Mesenchymal stem cell (in vitro differentiated cells and primary cell): ENCODE measurements around the gene DHODH.

Experiments used
- DNase-seq: peaks from one replicate; pipeline ENCODE4 v3.0.0-alpha.2; 2013
- H2AFZ ChIP-seq: one replicate; pipeline ENCODE4 v1.6.1; 2013; ENCODE audit warnings: low read depth, mild to moderate bottlenecking, control low read depth, inconsistent platforms, low read length, moderate library complexity
- H2AK5ac ChIP-seq: 2 replicates; pipeline ENCODE4 v1.6.1; 2013; ENCODE audit warnings: low read length, moderate library complexity, mild to moderate bottlenecking, inconsistent platforms; ENCODE audit not compliant: severe bottlenecking
- H2BK120ac ChIP-seq: one replicate; pipeline ENCODE4 v1.6.1; 2013; ENCODE audit warnings: low read depth, mild to moderate bottlenecking, inconsistent platforms, low read length, moderate library complexity
- H2BK12ac ChIP-seq, 2 experiments: one replicate each; pipeline ENCODE4 v1.6.1; 2013; ENCODE audit warnings: inconsistent platforms in 2 of 2, low read length in 2 of 2, mild to moderate bottlenecking in 2 of 2, moderate library complexity in 2 of 2, control low read depth in 1 of 2
- H2BK15ac ChIP-seq: one replicate; pipeline ENCODE4 v1.6.1; 2013; ENCODE audit warnings: mild to moderate bottlenecking, low read depth, inconsistent platforms; ENCODE audit not compliant: poor library complexity, severe bottlenecking
- H2BK5ac ChIP-seq: 2 replicates; pipeline ENCODE4 v1.6.1; 2013; ENCODE audit warnings: low read depth, mild to moderate bottlenecking, low read length, control low read depth, inconsistent platforms; ENCODE audit not compliant: poor library complexity, severe bottlenecking
- H3K14ac ChIP-seq, 2 experiments: one replicate each; pipeline ENCODE4 v1.6.1; 2013; ENCODE audit warnings: inconsistent platforms in 2 of 2, low read length in 2 of 2, control low read depth in 1 of 2, mild to moderate bottlenecking in 1 of 2, moderate library complexity in 1 of 2
- H3K18ac ChIP-seq, 2 experiments: one replicate each; pipeline ENCODE4 v1.6.1; 2013; ENCODE audit warnings: inconsistent platforms in 2 of 2, low read length in 2 of 2, control low read depth in 1 of 2, low read depth in 1 of 2, mild to moderate bottlenecking in 1 of 2
- H3K23ac ChIP-seq, 2 experiments: one replicate each; pipeline ENCODE4 v1.6.1; 2013; ENCODE audit warnings: inconsistent platforms in 2 of 2, low read length in 2 of 2, mild to moderate bottlenecking in 2 of 2, moderate library complexity in 2 of 2, control low read depth in 1 of 2
- H3K27ac ChIP-seq: 2 replicates; pipeline ENCODE4 v1.5.1; 2013; ENCODE audit warnings: mild to moderate bottlenecking, moderate library complexity, low read length, control low read depth, inconsistent platforms; ENCODE audit not compliant: poor library complexity, severe bottlenecking
- H3K27me3 ChIP-seq, 2 experiments: 2 replicates each; pipeline versions ENCODE4 v1.6.1 to v1.7.0; 2013; ENCODE audit warnings: low read length in 2 of 2, mild to moderate bottlenecking in 2 of 2, moderate library complexity in 2 of 2, control low read depth in 1 of 2, inconsistent platforms in 1 of 2; ENCODE audit not compliant: control insufficient read depth in 1 of 2, insufficient read depth in 1 of 2
- H3K36me3 ChIP-seq, 2 experiments: 2 replicates each; pipeline versions ENCODE4 v1.6.1 to v1.7.0; 2013; ENCODE audit warnings: low read length in 2 of 2, control low read depth in 1 of 2, inconsistent platforms in 1 of 2, low read depth in 1 of 2, mild to moderate bottlenecking in 1 of 2; ENCODE audit not compliant: insufficient read depth in 2 of 2, control insufficient read depth in 1 of 2
- H3K4ac ChIP-seq, 2 experiments: one replicate each; pipeline ENCODE4 v1.6.1; 2013; ENCODE audit warnings: inconsistent platforms in 2 of 2, low read length in 2 of 2, mild to moderate bottlenecking in 2 of 2, moderate library complexity in 2 of 2, control low read depth in 1 of 2, low read depth in 1 of 2
- H3K4me1 ChIP-seq: 2 replicates; pipeline ENCODE4 v1.6.1; 2013; ENCODE audit warnings: low read depth, low read length, control low read depth; ENCODE audit not compliant: control insufficient read depth, insufficient read depth
- H3K4me2 ChIP-seq: 2 replicates; pipeline ENCODE4 v1.6.1; 2013; ENCODE audit warnings: low read length, mild to moderate bottlenecking, inconsistent platforms; ENCODE audit not compliant: poor library complexity, severe bottlenecking
- H3K4me3 ChIP-seq, 2 experiments: 2 replicates each; pipeline versions ENCODE4 v1.5.1 to v1.7.0; 2013; ENCODE audit warnings: low read length in 2 of 2, mild to moderate bottlenecking in 2 of 2, control low read depth in 1 of 2, low read depth in 1 of 2; ENCODE audit not compliant: insufficient read depth in 1 of 2
- H3K79me1 ChIP-seq: replicated peaks from 2 replicates; pipeline ENCODE4 v1.6.1; 2013; ENCODE audit warnings: mild to moderate bottlenecking, control low read depth, low read length, inconsistent platforms; ENCODE audit not compliant: poor library complexity, severe bottlenecking
- H3K9ac ChIP-seq: 2 replicates; pipeline ENCODE4 v1.7.0; 2013; ENCODE audit warnings: mild to moderate bottlenecking, low read length, moderate library complexity
- H3K9me3 ChIP-seq: 2 replicates; pipeline ENCODE4 v1.7.0; 2013; ENCODE audit warnings: mild to moderate bottlenecking, low read length; ENCODE audit not compliant: control insufficient read depth
- H4K8ac ChIP-seq: one replicate; pipeline ENCODE4 v1.6.1; 2013; ENCODE audit warnings: inconsistent platforms, mild to moderate bottlenecking, low read length, moderate library complexity
- H4K91ac ChIP-seq: one replicate; pipeline ENCODE4 v1.6.1; 2013; ENCODE audit warnings: mild to moderate bottlenecking, low read length, inconsistent platforms
- WGBS: methylation state at CpG from one replicate; pipeline ENCODE4 v1.1.7; 2013; ENCODE audit warnings: mixed read lengths; 5-methylcytosine and 5-hydroxymethylcytosine counted together

DHODH gene

DNA sequence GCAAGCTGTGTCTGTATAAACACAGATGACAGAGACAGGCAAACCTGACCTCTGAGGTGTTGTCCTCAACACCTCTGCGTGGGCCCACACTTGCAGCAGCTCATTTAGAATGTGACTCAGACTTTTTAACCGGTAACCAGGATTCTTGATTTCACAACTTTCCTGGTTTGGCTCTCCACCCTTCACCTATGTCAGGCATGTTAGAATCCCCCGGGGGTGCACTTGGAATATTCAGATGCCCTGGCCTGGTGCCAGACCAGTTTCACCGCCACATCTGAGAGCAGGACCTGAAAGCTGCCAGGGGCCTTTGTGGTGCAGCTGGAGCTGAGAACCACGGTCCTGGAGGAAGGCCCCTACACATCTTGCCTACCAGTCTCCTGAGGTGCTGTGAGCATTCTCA lies 4.8 kb downstream of the DHODH start:
- no peak overlapping the region for H2AK5ac ChIP-seq
- no peak overlapping the region for H3K23ac ChIP-seq
- no peak for DNase-seq
- H2BK120ac ChIP-seq: no peak overlapping the region
- H3K18ac ChIP-seq: no peak overlapping the region
- peaks cover 15 to 16% of the 10 kb centered on the region in 2 experiments for H3K36me3 ChIP-seq
- H3K9me3 ChIP-seq: no peaks in the 10 kb centered on the region
- H3K27ac ChIP-seq: no peak overlapping the region
- peaks cover 15% of the 10 kb centered on the region for H3K79me1 ChIP-seq
- H2BK12ac ChIP-seq: no peak overlapping the region
- no peak overlapping the region for H3K4ac ChIP-seq
- peak overlapping the region; percentile 52 for H4K8ac ChIP-seq
- H2BK15ac ChIP-seq: no peak overlapping the region
- no peak overlapping the region for H3K4me2 ChIP-seq
- H2AFZ ChIP-seq: peak overlapping the region; percentile 23
- H3K27me3 ChIP-seq: no peaks in the 10 kb centered on the region
- peaks cover 17% of the 10 kb centered on the region for H3K4me1 ChIP-seq
- 50% methylated on average over 5 of the region's 5 CpGs for WGBS
- H3K9ac ChIP-seq: peak overlapping the region; percentile 20
- no peak overlapping the region for H2BK5ac ChIP-seq
- no peak overlapping the region for H3K4me3 ChIP-seq
- H4K91ac ChIP-seq: no peak overlapping the region
- H3K14ac ChIP-seq: no peak overlapping the region

- no peak overlapping the region for H2BK12ac ChIP-seq
- DNase-seq: no peak
- no peak overlapping the region for H2AK5ac ChIP-seq
- H3K18ac ChIP-seq: no peak overlapping the region
- H3K23ac ChIP-seq: peak overlapping the region in 1 of 2 experiments; percentile 63
- H3K9me3 ChIP-seq: no peaks in the 10 kb centered on the region
- H3K27me3 ChIP-seq: no peaks in the 10 kb centered on the region
- no peak overlapping the region for H4K91ac ChIP-seq
- no peak overlapping the region for H3K4me3 ChIP-seq
- H3K4ac ChIP-seq: no peak overlapping the region
- H3K4me2 ChIP-seq: no peak overlapping the region
- no peak overlapping the region for H2BK120ac ChIP-seq
- no peak overlapping the region for H2BK15ac ChIP-seq
- WGBS: 47% methylated on average over 15 of the region's 15 CpGs
- H3K9ac ChIP-seq: peak overlapping the region; percentile 20
- peak overlapping the region in 1 of 2 experiments; percentile 63 for H3K14ac ChIP-seq
- H3K4me1 ChIP-seq: peaks cover 17% of the 10 kb centered on the region
- peaks cover 11% of the 10 kb centered on the region for H3K79me1 ChIP-seq
- peak overlapping the region; percentile 23 for H2AFZ ChIP-seq
- peak overlapping the region; percentile 19 for H4K8ac ChIP-seq
- peak overlapping the region; percentile 6 for H3K27ac ChIP-seq
- H2BK5ac ChIP-seq: no peak overlapping the region
- peaks cover 18 to 20% of the 10 kb centered on the region in 2 experiments for H3K36me3 ChIP-seq
Measured at GRCh38 chr16:72013888-72014581, 5.5 kb downstream of the DHODH start.

GRCh38 chr16:72014675-72015074 lies 6.1 kb downstream of the DHODH start:
- H3K27me3 ChIP-seq: no peaks in the 10 kb centered on the region
- H3K9ac ChIP-seq: no peak overlapping the region
- no peaks in the 10 kb centered on the region for H3K9me3 ChIP-seq
- H3K4ac ChIP-seq: no peak overlapping the region
- H2BK5ac ChIP-seq: no peak overlapping the region
- H2BK120ac ChIP-seq: no peak overlapping the region
- H3K4me1 ChIP-seq: peaks cover 17% of the 10 kb centered on the region
- no peak overlapping the region for H3K4me2 ChIP-seq
- no peak overlapping the region for H4K91ac ChIP-seq
- no peak overlapping the region for H2AK5ac ChIP-seq
- H3K14ac ChIP-seq: no peak overlapping the region
- no peak overlapping the region for H3K27ac ChIP-seq
- no peak overlapping the region for H2BK15ac ChIP-seq
- DNase-seq: no peak
- no peak overlapping the region for H2BK12ac ChIP-seq
- no peak overlapping the region for H3K23ac ChIP-seq
- no peak overlapping the region for H3K4me3 ChIP-seq
- H3K18ac ChIP-seq: no peak overlapping the region
- peaks cover 18 to 24% of the 10 kb centered on the region in 2 experiments for H3K36me3 ChIP-seq
- peaks cover 9% of the 10 kb centered on the region for H3K79me1 ChIP-seq
- 93% methylated on average over 7 of the region's 8 CpGs for WGBS
- no peak overlapping the region for H2AFZ ChIP-seq
- H4K8ac ChIP-seq: no peak overlapping the region

DNA sequence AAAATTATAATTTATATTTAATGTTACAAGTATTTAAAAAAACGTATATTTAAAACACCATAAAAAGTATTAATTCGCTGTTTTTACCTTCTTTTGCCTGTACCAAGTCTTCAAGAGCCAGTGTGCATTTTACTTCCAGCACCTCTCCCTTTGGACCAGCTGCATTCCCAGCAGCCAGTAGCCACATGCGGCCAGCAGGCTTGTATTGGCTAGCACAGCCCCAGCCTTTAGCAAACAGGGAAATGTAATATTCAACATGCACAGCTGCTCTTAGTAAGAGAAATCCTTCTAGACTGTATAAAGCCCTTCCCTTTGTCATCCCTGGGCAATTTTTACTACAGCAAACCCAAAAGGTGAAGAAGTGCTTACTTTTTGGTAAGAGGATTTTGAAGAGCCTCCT lies 6.6 kb downstream of the DHODH start:
- DNase-seq: no peak
- peaks cover 18 to 24% of the 10 kb centered on the region in 2 experiments for H3K36me3 ChIP-seq
- peaks cover 9% of the 10 kb centered on the region for H3K79me1 ChIP-seq
- H2BK15ac ChIP-seq: no peak overlapping the region
- no peak overlapping the region for H2BK5ac ChIP-seq
- H3K27me3 ChIP-seq: no peaks in the 10 kb centered on the region
- H3K4me2 ChIP-seq: no peak overlapping the region
- WGBS: 93% methylated on average over 3 of the region's 3 CpGs
- H4K91ac ChIP-seq: no peak overlapping the region
- no peak overlapping the region for H2AK5ac ChIP-seq
- peaks cover 17% of the 10 kb centered on the region for H3K4me1 ChIP-seq
- H3K9ac ChIP-seq: no peak overlapping the region
- no peak overlapping the region for H3K4me3 ChIP-seq
- no peak overlapping the region for H2BK12ac ChIP-seq
- H2AFZ ChIP-seq: no peak overlapping the region
- H3K27ac ChIP-seq: no peak overlapping the region
- H2BK120ac ChIP-seq: no peak overlapping the region
- H3K23ac ChIP-seq: no peak overlapping the region
- H3K4ac ChIP-seq: no peak overlapping the region
- H4K8ac ChIP-seq: no peak overlapping the region
- H3K14ac ChIP-seq: no peak overlapping the region
- no peak overlapping the region for H3K18ac ChIP-seq
- H3K9me3 ChIP-seq: no peaks in the 10 kb centered on the region
